Umbilical cord (tissue), 2 donors: Measurements from ENCODE around the gene DTYMK. TPM values are rescaled to one million over a fixed set of nuclear protein-coding genes. Genes with fewer than 3 reads are reported as not detected.

Source experiments
- DNase-seq: peaks from one replicate; pipeline ENCODE4 v3.0.0-alpha.2; 2015; ENCODE audit warnings: low spot score
- total RNA-seq: library from RNA; depleted of rRNA; stranded (reverse); fragments of >200 nt; gene quantifications from one replicate; pipeline ENCODE4 v1.2.3, GENCODE V29; 2014; ENCODE audit warnings: low replicate concordance; ENCODE audit not compliant: insufficient read depth

Gene DTYMK, protein sequence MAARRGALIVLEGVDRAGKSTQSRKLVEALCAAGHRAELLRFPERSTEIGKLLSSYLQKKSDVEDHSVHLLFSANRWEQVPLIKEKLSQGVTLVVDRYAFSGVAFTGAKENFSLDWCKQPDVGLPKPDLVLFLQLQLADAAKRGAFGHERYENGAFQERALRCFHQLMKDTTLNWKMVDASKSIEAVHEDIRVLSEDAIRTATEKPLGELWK
- total RNA-seq, result 21.2 TPM

DNA sequence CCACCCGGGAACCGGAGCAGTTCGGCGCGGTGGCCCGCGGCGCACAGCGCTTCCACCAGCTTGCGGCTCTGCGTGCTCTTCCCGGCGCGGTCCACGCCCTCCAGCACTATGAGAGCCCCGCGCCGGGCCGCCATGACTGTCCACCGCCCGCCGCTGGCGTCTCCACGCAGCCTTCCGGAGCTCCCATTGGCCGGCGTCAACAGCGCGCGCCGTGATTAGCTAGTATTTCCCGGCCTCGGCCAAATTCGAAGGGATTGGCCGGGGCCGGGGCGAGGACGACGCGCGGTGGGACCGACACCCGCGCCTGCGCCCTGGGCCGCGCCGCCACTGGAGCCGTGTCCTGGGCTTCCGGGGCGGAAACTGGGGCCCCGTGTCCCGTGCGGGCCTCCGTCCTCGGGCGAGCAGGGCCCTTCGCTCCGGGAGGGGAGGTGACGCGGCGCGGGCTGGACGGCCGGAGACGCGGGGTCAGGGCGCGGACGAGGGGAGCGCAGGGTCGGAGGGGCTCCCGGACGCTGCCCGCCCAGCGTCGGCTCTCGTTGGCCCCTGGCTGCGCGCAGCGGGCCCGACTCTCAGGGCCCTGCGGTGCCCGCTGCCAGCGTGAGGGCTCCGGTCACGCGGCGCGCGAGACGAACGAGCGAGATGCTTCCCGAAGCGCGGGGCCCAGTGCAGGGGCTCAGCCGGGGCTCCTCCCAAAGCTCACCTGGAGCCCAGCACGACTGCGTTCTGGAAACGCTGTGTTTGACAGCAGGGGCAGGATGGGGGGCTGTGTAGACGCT lies at the start of gene DTYMK:
Gene DTYMK (minus strand): TSS at position 166 of the 776 bp plus-strand sequence. CDS start 32 bp downstream, at position 134.
- DNase-seq, result peak; percentile 99

DNA sequence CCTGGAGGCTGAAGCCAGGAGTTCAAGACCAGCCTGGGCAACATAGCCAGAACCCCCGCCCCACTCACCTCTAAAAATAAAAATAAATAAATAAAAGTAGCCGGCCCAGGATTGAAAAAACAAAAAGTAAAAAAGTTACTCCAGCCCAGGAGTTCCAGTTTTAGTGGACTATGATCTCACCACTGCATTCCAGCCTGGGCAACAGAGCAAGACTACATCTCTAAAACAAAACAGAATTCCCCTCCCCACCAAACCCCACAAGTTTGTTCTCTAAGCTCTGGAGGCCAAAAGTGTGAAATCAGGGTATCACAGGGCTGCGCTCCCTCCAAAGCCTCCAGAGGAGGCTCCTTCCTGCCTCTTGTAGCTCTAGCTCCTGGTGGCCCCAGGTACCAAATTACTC lies 49.5 kb upstream of the DTYMK start:
- no peak for DNase-seq

DNA sequence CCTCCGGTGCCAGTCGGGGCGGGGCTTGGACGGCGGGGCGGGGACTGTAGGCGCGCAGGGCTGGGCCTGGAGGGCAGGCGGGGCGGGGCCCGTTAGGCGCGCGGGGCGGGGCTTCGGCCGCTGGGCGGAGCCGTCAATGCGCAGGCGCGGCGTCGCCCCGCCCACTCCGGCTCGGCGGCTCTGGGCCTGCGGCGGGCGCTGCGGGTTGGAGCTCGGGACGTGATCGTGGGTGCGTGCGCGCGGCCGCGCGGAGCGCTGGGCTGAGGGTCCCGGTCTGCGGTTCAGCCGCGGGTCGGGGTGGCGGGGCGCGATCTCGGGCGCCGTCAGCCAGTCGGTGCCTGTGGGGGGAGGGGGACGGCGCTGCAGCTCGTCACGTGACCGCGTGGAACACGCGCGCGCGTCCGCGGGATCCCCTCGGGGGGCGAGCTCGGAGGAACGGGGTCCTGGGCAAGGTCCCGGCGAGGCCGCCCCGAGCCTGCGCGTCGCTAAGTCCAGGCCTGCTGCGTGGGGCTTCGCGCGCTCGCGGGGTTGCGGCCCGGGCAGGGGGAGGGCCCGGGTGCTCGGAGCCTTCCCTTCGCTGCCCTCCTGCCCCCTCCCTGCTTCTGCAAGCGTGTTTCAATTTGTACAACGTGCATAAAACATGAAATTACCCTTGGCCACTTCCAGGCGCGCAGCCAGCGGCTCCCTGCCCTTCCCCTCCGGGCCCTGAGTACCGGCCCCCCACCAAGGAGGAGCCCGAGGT lies 48.0 kb upstream of the DTYMK start, which contains the start of gene D2HGDH:
Gene D2HGDH (plus strand): TSS at position 164 of the 742 bp plus-strand sequence. CDS start 595 bp downstream, outside the sequence.
- DNase-seq, result peak; percentile 92

DNA sequence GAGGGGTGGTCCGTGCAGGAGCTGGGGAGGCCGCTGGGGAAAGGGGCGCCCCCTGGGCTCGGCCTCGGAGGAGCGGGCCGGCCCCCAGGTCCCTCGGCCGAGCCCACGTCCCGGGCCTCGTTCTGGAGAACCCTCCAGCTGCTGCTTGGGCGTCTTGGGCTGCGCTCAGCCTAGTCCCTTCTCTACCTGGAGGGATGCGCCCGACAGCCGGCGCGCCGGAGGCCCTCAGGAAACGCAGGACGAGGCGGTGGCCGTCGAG lies 47.5 kb upstream of the DTYMK start:
- DNase-seq, result no peak

DNA sequence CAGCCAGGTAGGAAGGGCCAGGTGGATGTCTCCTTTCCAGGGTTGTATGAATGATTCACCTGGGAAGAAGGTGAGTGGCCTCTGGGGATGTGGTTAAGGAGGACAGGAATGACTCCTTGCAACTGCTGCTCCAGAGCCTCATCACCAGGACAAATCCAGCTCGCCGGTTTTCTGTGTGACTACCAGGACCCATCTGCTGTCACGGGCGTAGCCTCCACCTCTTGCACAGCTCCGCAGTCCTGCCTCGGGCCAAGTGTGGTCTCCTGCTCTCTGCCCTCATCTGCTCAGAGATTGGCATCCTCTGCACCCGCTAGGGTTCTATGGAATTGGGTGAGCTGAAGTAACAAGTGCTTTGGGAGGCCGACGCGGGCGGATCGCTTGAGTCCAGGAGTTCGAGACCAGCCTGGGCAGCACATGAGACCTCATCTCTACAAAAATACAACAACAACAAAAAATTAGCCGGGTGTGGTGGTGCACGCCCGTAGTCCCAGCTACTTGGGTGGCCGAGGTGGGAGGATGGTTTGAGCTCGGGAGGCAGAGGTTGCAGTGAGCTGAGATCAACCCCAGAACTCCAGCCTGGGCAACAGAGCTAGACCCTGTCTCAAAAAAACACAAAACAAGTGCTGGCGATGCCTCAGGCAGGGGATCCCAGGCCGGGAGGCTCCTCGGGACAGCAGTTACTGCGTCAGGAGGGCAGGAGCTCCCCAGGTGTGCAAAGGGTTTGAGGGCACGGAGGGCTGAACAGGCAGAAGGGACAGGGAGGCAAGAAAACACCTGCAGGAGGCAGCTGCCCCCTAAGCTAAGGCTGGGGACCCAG lies 47.0 kb upstream of the DTYMK start:
- DNase-seq, result no peak

DNA sequence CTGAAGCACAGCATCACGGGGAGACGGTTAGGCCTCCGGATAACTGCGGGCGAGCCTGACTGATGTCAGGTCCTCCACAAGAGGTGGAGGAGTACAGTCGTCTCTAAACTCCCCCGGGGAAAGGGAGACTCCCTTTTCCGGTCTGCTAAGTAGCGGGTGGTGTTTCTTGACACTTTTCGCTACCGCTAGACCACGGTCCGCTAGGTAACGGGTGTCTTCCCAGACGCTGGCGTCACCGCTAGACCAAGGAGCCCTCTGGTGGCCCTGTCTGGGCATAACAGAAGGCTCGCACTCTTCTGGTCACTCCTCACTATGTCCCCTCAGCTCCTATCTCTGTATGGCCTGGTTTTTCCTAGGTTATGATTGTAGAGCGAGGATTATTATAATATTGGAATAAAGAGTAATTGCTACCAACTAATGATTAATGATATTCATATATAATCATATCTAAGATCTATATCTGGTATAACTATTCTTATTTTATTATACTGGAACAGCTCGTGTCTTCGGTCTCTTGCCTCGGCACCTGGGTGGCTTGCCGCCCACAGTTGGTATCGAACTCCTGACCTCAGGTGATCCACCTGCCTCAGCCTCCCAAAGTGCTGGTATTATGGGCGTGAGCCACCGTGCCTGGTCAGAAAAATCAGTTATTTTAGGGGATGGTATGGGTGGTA lies 46.0 kb upstream of the DTYMK start:
- peak; percentile 11 for DNase-seq

DNA sequence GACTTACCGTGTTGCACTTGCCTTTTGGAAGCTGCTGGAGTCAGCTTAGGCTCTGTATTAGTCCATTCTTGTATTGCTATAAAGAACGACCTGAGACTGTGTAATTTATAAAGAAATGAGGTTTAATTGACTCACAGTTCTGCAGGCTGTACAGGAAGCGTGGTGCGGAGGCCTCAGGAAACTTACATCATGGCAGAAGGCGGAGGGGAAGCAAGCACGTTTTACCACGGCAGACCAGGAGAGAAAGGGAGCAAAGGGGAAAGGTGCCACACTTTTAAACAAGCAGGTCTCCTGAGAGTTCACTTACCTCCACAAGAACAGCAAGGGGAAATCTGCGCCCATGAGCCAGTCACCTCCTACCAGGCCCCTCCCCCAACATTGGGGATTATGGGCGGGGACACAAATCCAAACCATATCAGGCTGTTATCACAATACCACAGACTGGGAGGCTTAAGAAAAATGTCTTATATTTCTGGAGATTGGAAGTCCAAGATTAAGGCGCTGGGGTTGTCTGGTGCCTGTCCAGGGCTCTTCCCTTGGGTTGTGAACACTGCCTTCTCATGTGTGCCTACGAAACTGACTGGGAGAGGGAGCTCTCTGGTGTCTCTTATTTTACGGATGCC lies 44.2 kb upstream of the DTYMK start:
- peak; percentile 43 for DNase-seq

DNA sequence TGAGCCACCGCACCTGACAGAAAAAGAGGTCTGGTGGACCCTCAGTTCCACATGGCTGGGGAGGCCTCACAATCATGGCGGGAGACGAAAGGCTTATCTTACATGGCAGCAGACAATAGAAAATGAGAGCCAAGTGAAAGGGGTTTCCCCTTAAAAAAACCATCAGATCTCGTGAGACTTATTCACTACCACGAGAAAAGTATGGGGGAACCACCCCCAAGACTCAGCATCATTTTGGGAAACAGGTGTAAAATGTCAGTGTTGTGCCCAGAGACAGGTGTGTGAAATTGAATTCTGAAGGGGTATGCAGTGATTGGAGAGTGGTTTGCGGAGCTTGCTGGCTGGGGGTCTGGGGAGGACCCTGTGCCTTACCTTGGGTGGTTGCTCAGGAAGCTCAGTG lies 43.3 kb upstream of the DTYMK start:
- no peak for DNase-seq

DNA sequence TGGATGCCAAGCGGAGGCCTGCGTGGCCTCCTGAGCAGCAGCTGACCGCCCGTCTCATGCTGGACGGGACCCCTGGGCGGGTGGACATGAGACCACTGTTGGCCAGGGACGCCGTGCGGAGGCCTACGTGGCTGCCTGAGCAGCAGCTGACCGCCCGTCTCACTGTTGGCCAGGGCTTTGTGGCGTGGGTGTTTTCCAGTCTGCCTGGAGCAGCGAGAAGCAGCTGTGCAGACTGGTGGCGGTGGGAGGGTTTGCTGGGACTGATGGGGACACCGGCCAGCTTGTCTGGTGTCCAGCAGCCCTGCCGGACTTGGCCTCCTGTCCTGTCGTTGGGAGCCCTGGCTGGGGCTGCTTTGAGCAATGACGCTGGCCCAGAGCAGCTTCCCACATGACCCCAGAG lies 42.0 kb upstream of the DTYMK start:
- DNase-seq, result no peak

DNA sequence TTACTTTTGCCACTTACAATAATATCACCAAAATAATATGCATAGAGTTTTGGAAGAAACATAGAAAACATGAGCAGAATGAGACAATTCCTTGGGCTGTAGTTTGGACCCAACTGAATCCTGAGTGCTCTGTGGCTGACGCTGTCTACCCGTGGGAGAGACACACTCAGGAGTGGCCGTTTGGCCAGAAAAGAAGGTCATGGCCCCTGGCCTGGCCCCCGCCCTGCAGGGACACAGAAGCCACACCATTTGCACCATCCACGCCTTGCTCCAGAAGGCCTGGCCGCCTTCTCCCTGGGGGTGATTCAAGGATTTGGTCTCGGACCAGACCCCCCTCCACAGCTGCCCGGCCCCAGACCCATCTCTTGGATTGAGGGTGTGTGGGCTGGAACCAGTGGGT lies 41.4 kb upstream of the DTYMK start:
- no peak for DNase-seq

DNA sequence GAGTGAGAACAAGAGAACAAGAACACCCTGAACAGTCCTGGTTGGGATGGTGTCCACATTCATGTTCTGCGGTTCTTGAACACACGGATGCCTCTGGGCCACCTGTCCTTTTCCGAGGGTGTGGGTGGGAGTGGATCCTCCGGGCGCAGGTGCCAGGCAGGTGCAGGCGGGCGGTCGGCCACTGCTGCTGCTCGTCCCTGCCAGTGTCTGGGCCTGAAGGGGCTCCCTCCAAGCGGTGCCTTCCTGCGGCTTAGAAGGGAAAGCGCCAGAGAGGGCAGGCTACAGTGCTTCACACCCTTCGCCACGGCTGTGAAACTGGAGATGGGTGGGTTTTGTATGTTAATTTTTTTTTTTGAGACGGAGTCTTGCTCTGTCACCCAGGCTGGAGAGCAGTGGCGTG lies 39.8 kb upstream of the DTYMK start:
- no peak for DNase-seq

DNA sequence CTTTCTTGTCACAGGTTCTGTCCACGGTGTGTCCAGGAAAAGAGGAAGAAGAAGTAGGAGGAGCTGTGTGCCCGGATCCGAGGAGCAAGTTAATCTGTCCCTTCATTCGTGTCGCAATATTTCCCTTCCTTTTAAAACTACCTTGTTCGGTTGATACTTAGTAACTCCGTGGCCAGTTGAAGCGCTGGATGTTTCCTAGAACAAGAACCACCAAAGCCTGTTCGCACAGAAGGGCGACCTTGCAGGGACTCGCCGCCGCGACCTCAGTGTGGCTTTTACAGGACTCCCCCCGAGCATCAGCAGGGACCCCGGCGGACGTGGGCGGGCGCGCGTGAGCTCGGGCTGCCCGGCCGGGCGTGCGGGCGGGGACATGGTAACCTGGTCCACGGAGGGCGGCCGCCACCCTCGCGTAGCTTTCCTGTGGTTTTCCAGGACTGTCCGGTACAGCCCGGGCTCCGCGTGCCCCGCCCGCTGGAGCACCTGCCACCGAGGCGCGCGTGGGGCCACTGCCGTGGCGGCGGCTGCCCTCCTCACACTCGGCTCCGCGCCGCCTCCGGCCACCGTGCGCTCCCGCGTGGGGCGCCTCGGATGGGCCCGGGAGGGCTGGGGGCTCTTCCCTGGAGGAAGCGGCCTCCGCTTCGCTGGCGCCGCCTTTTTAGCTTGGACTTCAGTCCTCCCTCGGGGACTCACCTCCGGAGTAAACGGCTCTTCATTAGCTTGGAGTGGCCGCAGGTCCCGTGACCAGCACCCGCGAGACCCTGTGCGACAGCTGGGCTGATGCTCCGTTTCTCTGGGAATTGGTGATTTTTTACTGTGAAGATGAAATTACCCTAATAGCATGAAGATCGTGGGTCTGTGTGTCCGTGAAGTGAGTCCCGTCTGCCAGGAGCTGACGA lies 38.6 kb upstream of the DTYMK start:
- DNase-seq, result no peak

DNA sequence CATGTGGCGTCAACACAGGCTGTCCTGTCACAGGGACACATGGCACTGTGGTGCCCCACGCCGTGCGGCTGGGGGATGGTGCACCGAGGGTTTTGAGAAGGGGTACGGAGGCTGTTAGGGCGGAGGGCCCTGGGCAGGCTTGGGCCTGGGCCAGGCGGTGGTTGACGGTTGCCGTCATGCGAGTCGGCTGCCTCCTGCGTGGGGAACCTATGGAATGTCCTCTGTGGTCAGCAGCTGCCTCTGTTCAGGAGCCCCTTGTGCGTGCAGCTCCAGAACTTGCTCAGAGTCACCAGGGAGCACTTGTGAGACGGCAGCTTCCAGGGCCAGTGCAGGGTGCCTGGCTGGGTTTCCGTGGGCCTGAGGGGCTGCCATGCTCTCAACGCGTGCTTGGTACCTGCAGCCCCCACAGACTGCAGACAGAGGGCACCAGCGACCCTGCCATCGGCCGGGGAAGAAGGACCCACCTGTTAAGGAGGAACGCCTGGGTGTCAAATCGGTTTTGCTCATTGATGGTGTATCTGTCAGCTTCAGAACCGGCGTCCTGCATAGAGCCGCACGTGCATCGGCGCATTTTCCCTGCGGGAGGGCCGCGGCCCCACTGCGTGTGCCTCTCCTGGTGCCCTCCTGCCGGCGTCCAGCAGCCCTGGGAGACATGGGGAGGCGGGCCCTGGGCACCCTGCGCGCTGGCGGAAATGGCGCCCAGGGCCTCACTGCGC lies 37.8 kb upstream of the DTYMK start:
- DNase-seq, result no peak

DNA sequence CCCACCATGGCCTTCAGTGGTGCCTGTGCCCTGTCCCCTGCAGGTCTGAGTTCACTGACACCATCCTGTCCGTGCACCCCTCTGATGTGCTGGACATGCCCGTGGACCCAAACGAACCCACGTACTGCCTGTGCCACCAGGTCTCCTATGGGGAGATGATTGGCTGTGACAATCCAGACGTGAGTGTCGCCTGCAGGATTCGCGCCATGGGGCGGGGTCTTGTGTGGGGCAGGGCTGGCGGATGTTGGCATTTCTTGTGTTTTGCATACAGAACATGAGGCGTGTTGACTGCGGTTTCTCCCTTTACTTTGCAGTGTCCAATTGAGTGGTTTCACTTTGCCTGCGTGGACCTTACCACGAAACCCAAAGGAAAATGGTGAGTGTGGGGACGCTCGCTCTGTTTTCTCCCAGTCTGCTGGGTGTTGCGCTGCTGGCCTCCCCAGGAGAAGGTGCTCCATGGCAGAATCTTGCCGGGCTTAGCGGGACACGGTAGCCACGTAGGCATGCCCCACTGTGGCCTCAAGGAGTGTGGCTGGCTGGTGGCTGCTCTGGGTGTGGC lies 36.4 kb upstream of the DTYMK start:
- no peak for DNase-seq

DNA sequence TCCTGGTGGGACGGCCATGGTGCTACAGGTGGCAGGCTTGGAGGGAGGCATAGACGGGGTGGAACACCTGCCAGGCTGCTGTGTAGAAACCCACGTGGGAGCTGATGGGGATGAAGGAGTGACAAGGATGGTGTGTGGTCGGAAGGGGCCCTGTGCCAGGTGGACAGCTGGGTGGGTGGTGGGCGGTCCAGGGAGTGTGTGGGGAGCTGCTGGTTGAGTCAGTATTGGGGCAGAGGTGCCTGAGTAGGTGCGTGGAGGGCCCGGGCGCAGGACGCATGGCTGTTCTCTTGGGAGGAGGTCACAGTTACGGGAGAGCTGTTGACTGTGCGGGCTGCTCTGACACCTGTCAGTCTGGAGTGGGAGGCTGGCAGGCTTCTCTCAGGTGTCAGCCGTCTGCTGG lies 35.2 kb upstream of the DTYMK start:
- no peak for DNase-seq

DNA sequence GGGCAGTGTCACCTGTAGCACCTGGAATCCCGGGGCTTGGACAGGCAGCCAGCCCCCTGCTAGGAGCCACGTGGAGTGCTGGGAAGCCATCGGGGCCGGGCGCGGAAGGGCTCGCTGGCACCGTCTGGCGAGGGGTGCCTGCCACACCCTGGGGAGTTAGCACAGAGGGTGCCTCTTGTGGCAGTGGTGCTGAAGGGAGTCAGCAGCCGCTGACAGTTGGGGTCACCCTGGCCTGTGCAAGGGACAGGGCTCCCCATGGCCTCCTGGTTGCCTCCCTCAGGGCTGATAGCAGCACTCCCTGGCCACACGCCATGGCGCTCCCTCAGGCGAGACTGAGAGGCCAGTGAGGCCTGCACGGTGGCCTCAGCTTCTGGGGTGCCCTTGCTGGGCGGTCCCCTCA lies 33.9 kb upstream of the DTYMK start:
- no peak for DNase-seq

DNA sequence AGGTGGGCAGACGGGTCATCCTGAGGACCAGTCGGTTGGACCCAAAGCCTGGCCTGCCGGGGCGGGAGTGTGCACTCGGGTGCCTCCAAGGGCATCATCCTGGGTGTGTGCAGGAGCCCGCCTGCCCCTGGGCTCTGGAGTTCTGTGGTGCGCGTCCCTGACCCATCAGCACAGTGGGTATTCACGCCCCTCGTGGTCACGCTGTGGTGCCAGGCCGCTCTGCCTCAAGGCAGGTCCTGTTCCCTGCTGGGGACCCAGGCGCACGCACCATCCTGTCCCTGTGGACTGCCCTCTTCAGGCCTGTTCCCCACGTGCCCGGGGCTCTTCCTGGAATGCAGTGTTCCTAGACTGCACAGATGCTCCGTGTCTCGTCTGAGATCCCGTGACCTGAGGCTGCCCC lies 33.5 kb upstream of the DTYMK start:
- no peak for DNase-seq

DNA sequence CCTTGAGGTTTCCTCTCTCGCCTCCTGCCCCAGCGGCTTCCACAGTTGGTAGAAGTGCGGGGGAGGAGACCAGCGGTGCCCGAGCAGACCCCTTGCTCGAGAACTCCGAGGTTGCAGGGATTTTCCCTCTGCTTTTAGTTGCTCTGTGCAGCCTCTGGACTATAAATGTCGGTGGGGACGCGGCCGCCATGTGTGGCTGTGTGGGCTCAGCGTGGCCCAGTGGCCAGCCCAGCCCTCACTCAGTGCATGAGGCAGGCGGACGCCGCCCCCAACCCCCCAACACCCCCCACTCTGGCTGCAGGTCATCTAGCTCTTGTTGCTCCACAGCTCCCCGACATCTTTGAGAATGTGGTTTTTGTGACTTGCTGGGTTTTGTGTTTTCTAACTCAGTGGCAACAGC lies 32.5 kb upstream of the DTYMK start:
- no peak for DNase-seq

DNA sequence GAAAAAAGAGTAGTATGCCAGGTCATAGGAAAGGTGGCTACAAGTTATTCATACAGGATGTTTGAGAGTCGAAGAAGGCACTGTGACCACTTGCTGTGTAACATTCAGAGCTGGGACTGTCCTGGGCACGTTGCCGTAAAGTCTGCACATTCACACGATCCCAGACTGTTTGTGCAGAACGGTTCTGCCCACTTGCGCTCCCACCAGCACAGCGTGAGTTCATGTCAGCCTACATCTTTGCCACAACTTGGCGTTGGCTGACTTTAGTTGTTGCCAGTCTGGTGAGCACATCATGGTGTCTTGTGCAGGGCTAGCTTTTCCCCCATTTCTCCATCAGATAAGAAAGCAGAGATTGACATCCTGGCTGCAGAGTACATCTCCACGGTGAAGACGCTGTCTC lies 22.3 kb upstream of the DTYMK start:
- no peak for DNase-seq
